Measurements from ENCODE around the gene FOXR1.

- TF ChIP-seq, protein P1, sequence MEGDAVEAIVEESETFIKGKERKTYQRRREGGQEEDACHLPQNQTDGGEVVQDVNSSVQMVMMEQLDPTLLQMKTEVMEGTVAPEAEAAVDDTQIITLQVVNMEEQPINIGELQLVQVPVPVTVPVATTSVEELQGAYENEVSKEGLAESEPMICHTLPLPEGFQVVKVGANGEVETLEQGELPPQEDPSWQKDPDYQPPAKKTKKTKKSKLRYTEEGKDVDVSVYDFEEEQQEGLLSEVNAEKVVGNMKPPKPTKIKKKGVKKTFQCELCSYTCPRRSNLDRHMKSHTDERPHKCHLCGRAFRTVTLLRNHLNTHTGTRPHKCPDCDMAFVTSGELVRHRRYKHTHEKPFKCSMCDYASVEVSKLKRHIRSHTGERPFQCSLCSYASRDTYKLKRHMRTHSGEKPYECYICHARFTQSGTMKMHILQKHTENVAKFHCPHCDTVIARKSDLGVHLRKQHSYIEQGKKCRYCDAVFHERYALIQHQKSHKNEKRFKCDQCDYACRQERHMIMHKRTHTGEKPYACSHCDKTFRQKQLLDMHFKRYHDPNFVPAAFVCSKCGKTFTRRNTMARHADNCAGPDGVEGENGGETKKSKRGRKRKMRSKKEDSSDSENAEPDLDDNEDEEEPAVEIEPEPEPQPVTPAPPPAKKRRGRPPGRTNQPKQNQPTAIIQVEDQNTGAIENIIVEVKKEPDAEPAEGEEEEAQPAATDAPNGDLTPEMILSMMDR (IDR thresholded peaks at IDR 0.05), result no peak
- TF ChIP-seq EP300 (IDR thresholded peaks at IDR 0.05), result no peak
- TF ChIP-seq POLR2A (IDR thresholded peaks at IDR 0.05), result no peak
- no peak for TF ChIP-seq POLR2AphosphoS5 (IDR thresholded peaks at IDR 0.05)
Observed at GRCh38 chr11:118975771-118976709, 4.5 kb downstream of the FOXR1 start.

All from stomach (tissue), 4 donors.